Glutamatergic neuron (in vitro differentiated cells): Measurements from ENCODE around the gene DNAJC21. TPM values are rescaled to one million over a fixed set of nuclear protein-coding genes. Genes with fewer than 3 reads are reported as not detected.

Experiments used
- DNase-seq: peaks from one replicate; pipeline ENCODE4 v3.0.0; 2022
- H3K27ac Mint-ChIP-seq: one replicate; pipeline ENCODE4 v1.8.0; 2020; ENCODE audit warnings: mild to moderate bottlenecking, mixed read lengths, inconsistent platforms; ENCODE audit not compliant: unreplicated experiment
- H3K27me3 Mint-ChIP-seq: one replicate; pipeline ENCODE4 v1.8.0; 2020; ENCODE audit warnings: mild to moderate bottlenecking, moderate library complexity, mixed read lengths, inconsistent platforms; ENCODE audit not compliant: unreplicated experiment
- H3K36me3 Mint-ChIP-seq: one replicate; pipeline ENCODE4 v1.8.0; 2020; ENCODE audit warnings: mild to moderate bottlenecking, mixed read lengths, inconsistent platforms; ENCODE audit not compliant: unreplicated experiment
- H3K4me1 Mint-ChIP-seq: one replicate; pipeline ENCODE4 v1.8.0; 2020; ENCODE audit warnings: mild to moderate bottlenecking, low read depth, mixed read lengths, inconsistent platforms; ENCODE audit not compliant: unreplicated experiment
- H3K4me3 Mint-ChIP-seq: one replicate; pipeline ENCODE4 v1.8.0; 2020; ENCODE audit warnings: mild to moderate bottlenecking, mixed read lengths, inconsistent platforms; ENCODE audit not compliant: unreplicated experiment
- H3K9me3 Mint-ChIP-seq: one replicate; pipeline ENCODE4 v1.8.0; 2020; ENCODE audit warnings: mild to moderate bottlenecking, moderate library complexity, mixed read lengths, inconsistent platforms; ENCODE audit not compliant: unreplicated experiment
- CTCF ChIP-seq: fragments of 200-600 bp; sonication (generic); IDR thresholded peaks from one replicate; pipeline ENCODE4 v1.5.0; 2021; ENCODE audit not compliant: partially characterized antibody, unreplicated experiment
- total RNA-seq: library from RNA; stranded (reverse); fragmentation: NEBNext Ultra II Directional; extraction: Animal tissue kit (Norgen Biotek cat#: 25700); gene quantifications from one replicate; pipeline ENCODE4 v1.2.1, GENCODE V29; 2021; ENCODE audit not compliant: unreplicated experiment

Gene DNAJC21
- total RNA-seq, 1 donor from 2014 or later: 28.6 TPM

- TF ChIP-seq CTCF: no peak
- H3K27me3 Mint-ChIP-seq: no peaks in the 10 kb centered on the region
- no peak overlapping the region for H3K27ac Mint-ChIP-seq
- H3K4me1 Mint-ChIP-seq: no peaks in the 10 kb centered on the region
- no peaks in the 10 kb centered on the region for H3K9me3 Mint-ChIP-seq
- DNase-seq: no peak
- no peak overlapping the region for H3K4me3 Mint-ChIP-seq
- no peaks in the 10 kb centered on the region for H3K36me3 Mint-ChIP-seq
Measured at GRCh38 chr5:34892414-34892813, 36.9 kb upstream of the DNAJC21 start.

- no peaks in the 10 kb centered on the region for H3K27me3 Mint-ChIP-seq
- H3K9me3 Mint-ChIP-seq: no peaks in the 10 kb centered on the region
- H3K4me3 Mint-ChIP-seq: no peak overlapping the region
- no peak overlapping the region for H3K27ac Mint-ChIP-seq
- no peaks in the 10 kb centered on the region for H3K4me1 Mint-ChIP-seq
- DNase-seq: no peak
- no peak for TF ChIP-seq CTCF
- no peaks in the 10 kb centered on the region for H3K36me3 Mint-ChIP-seq
Measured at GRCh38 chr5:34894716-34895115, 34.6 kb upstream of the DNAJC21 start.

GRCh38 chr5:34895641-34896419 is 33.5 kb upstream of the DNAJC21 start:
- H3K27ac Mint-ChIP-seq: no peak overlapping the region

GRCh38 chr5:34897646-34898045 is 31.7 kb upstream of the DNAJC21 start:
- Mint-ChIP-seq H3K27me3 (no peaks in the 10 kb centered on the region), H3K4me3 (no peak overlapping the region), H3K9me3 (no peaks in the 10 kb centered on the region), H3K4me1 (no peaks in the 10 kb centered on the region), H3K36me3 (no peaks in the 10 kb centered on the region), H3K27ac (no peak overlapping the region)
- no peak for DNase-seq
- no peak for TF ChIP-seq CTCF

More at GRCh38 chr5:34895641-34896419, 33.5 kb upstream of the DNAJC21 start:
- Mint-ChIP-seq H3K4me1 (no peaks in the 10 kb centered on the region), H3K36me3 (no peaks in the 10 kb centered on the region), H3K4me3 (no peak overlapping the region), H3K27me3 (no peaks in the 10 kb centered on the region), H3K9me3 (no peaks in the 10 kb centered on the region)
- no peak for DNase-seq
- TF ChIP-seq CTCF: no peak

GRCh38 chr5:34898258-34898895 is 31.0 kb upstream of the DNAJC21 start:
- DNase-seq: peak; percentile 71
- TF ChIP-seq CTCF: peak; percentile 75
- no peak overlapping the region for H3K4me3 Mint-ChIP-seq
- H3K36me3 Mint-ChIP-seq: no peaks in the 10 kb centered on the region
- H3K9me3 Mint-ChIP-seq: no peaks in the 10 kb centered on the region
- no peaks in the 10 kb centered on the region for H3K4me1 Mint-ChIP-seq
- H3K27me3 Mint-ChIP-seq: no peaks in the 10 kb centered on the region
- no peak overlapping the region for H3K27ac Mint-ChIP-seq
